ENCODE data around the gene NUDT7.

NUDT7 gene

GRCh38 chr16:77722309-77723107, at the start of gene NUDT7:
Gene NUDT7, plus strand, starts transcription at chr16:77722514. Its CDS starts 69 bp downstream, at chr16:77722583.
- DNase-seq (ENCODE audit: low read depth in 2 of 2): peak; percentile 89 to 91

GRCh38 chr16:77674888-77675287, 47.4 kb upstream of the NUDT7 start:
- no peak for DNase-seq (ENCODE audit: low read depth in 2 of 2)

- DNase-seq (ENCODE audit: low read depth in 2 of 2): peak; percentile 1 to 16
Observed at GRCh38 chr16:77675464-77676324, 46.6 kb upstream of the NUDT7 start.

GRCh38 chr16:77677129-77677528, 45.2 kb upstream of the NUDT7 start:
- no peak for DNase-seq (ENCODE audit: low read depth in 2 of 2)

- DNase-seq (ENCODE audit: low read depth in 2 of 2): no peak
Observed at GRCh38 chr16:77679391-77679790, 42.9 kb upstream of the NUDT7 start.

GRCh38 chr16:77679901-77680300, 42.4 kb upstream of the NUDT7 start:
- no peak for DNase-seq (ENCODE audit: low read depth in 2 of 2)

- DNase-seq (ENCODE audit: low read depth in 2 of 2): no peak
Observed at GRCh38 chr16:77680496-77680895, 41.8 kb upstream of the NUDT7 start.

- no peak for DNase-seq (ENCODE audit: low read depth in 2 of 2)
Observed at GRCh38 chr16:77682586-77682985, 39.7 kb upstream of the NUDT7 start.

GRCh38 chr16:77683397-77684180, 38.7 kb upstream of the NUDT7 start:
- no peak for DNase-seq (ENCODE audit: low read depth in 2 of 2)

GRCh38 chr16:77684181-77684526, 38.2 kb upstream of the NUDT7 start:
- no peak for DNase-seq (ENCODE audit: low read depth in 2 of 2)

GRCh38 chr16:77686385-77686784, 35.9 kb upstream of the NUDT7 start:
- DNase-seq (ENCODE audit: low read depth in 2 of 2): no peak

GRCh38 chr16:77689971-77690370, 32.3 kb upstream of the NUDT7 start:
- DNase-seq (ENCODE audit: low read depth in 2 of 2): no peak

GRCh38 chr16:77690416-77690815, 31.9 kb upstream of the NUDT7 start:
- DNase-seq (ENCODE audit: low read depth in 2 of 2): no peak

- no peak for DNase-seq (ENCODE audit: low read depth in 2 of 2)
Observed at GRCh38 chr16:77692612-77693011, 29.7 kb upstream of the NUDT7 start.

- DNase-seq (ENCODE audit: low read depth in 2 of 2): no peak
Observed at GRCh38 chr16:77696149-77696548, 26.2 kb upstream of the NUDT7 start.

GRCh38 chr16:77700846-77701245, 21.5 kb upstream of the NUDT7 start:
- DNase-seq (ENCODE audit: low read depth in 2 of 2): no peak

- DNase-seq (ENCODE audit: low read depth in 2 of 2): no peak
Observed at GRCh38 chr16:77705351-77705750, 17.0 kb upstream of the NUDT7 start.

- DNase-seq (ENCODE audit: low read depth in 2 of 2): no peak
Observed at GRCh38 chr16:77711179-77711578, 11.1 kb upstream of the NUDT7 start.

- DNase-seq (ENCODE audit: low read depth in 2 of 2): no peak
Observed at GRCh38 chr16:77711775-77712174, 10.5 kb upstream of the NUDT7 start.

- no peak for DNase-seq (ENCODE audit: low read depth in 2 of 2)
Observed at GRCh38 chr16:77715145-77715544, 7.2 kb upstream of the NUDT7 start.

- DNase-seq (ENCODE audit: low read depth in 2 of 2): no peak
Observed at GRCh38 chr16:77721752-77722308, 484 bp upstream of the NUDT7 start.

GRCh38 chr16:77723108-77723514, 797 bp downstream of the NUDT7 start:
- no peak for DNase-seq (ENCODE audit: low read depth in 2 of 2)

Data from stimulated activated CD8-positive, alpha-beta memory T cell treated with anti-CD3 and anti-CD28 coated beads, Interleukin-15, amount 100 ng/mL, for 4 hours (primary cell).